GM18502 (cell line): ENCODE results near the gene HSPB6.
"Not testable (repeated sequence)": the region's sequence is repeated elsewhere in the genome, so short reads cannot be mapped to it uniquely, and the experiment has no call there.

Source experiments
- ATAC-seq: cut with Tn5 transposase; IDR thresholded peaks from one replicate; pipeline ENCODE4 v1.9.1; 2021; ENCODE audit warnings: mild to moderate bottlenecking; ENCODE audit not compliant: unreplicated experiment, poor library complexity

Gene HSPB6

GRCh38 chr19:35734273-35734672 is 22.6 kb downstream of the HSPB6 start:
- no peak for ATAC-seq

- ATAC-seq = no peak
These were observed 23.4 kb downstream of the HSPB6 start for GRCh38 chr19:35733180-35734125.

DNA sequence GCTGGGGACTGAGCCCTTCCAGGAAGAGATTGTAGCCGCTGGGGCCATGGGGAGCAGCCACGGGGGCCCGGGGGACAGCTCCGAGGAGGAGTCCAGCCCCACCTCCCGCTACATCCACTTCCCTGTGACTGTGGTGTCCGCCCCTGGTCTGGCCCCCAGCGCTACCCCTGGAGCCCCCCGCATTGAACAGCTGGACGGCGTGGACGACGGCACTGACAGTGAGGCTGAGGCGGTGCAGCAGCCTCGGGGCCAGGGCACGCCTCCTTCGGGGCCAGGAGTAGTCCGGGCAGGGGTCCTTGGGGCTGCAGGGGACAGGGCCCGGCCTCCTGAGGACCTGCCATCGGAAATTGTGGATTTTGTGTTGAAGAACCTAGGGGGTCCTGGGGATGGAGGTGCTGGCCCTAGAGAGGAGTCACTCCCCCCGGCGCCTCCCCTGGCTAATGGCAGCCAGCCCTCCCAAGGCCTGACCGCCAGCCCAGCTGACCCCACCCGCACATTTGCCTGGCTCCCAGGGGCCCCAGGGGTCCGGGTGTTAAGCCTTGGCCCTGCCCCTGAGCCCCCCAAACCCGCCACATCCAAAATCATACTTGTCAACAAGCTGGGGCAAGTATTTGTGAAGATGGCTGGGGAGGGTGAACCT is 24.2 kb downstream of the HSPB6 start:
- no peak for ATAC-seq

DNA sequence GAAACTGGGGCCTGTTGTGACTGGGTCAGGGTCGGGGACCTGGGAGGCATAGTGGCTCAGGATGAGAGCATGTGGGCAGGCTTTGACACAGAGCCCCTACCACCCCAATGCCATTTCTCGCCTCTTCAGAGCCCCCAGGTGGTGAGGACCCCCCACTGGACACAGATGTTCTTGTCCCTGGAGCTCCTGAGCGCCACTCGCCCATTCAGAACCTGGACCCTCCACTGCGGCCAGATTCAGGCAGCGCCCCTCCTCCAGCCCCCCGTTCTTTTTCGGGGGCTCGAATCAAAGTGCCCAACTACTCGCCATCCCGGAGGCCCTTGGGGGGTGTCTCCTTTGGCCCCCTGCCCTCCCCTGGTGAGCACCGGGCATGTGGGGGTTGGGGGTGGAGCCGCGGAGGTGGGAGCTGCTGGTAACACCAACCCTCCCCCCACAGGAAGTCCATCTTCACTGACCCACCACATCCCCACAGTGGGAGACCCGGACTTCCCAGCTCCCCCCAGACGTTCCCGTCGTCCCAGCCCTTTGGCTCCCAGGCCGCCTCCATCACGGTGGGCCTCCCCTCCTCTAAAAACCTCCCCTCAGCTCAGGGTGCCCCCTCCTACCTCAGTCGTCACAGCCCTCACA is 24.9 kb downstream of the HSPB6 start:
- no peak for ATAC-seq

DNA sequence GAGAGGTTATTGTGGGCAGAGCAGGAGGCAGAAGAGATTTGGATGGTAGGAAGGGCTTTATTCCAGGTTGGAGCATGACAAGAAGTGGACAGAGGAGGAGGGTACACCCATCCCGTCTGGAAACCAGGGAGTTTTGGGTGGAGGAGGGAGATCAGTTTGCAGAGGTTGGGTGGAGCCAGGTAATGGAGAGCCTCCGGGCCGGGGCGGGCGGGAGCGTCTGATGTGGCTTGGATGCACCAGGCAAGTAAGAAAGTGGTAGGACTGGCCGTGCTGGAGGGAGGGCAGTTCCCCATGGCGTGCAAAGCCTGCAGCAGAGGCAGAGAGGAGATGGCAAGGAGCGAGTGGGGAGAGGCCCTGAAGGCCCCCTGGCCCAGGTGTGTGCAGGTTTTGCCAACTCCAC is 25.5 kb downstream of the HSPB6 start:
- ATAC-seq = no peak

GRCh38 chr19:35730326-35730725 is 26.5 kb downstream of the HSPB6 start:
- ATAC-seq = no peak

DNA sequence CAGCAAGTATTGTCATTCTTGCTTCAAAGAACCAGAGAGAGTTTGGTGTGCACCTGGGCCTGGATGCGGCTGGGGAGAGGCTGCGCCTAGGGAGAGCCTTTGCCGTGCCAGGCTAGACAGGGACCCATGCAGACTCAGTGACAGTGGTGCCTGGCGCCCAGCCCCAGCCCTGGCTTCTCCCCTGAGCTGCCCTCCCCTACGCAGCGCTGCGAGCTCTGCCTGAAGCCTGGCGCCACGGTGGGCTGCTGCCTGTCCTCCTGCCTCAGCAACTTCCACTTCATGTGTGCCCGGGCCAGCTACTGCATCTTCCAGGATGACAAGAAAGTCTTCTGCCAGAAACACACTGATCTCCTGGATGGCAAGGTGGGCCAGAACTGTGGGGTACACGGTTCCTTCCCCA is 27.1 kb downstream of the HSPB6 start:
- no peak for ATAC-seq

DNA sequence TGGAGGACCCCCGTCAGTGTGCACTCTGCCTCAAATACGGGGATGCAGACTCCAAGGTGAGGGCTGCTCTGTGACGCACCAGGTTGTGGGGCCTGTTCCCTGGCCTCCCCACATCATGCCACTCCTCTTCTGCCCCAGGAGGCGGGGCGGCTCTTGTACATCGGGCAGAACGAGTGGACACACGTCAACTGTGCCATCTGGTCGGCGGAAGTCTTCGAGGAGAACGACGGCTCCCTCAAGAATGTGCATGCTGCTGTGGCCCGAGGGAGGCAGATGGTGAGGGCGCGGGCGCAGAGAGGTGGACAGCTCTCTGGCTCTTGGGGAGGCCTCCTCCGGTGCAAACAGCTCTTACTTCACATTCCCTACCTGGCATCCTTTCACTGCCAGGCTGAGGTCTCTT is 27.8 kb downstream of the HSPB6 start:
- ATAC-seq = no peak

GRCh38 chr19:35727956-35728706 is 28.7 kb downstream of the HSPB6 start:
- no peak for ATAC-seq

GRCh38 chr19:35727053-35727955 is 29.5 kb downstream of the HSPB6 start:
- ATAC-seq = no peak

- ATAC-seq = no peak
These were observed 31.5 kb downstream of the HSPB6 start for GRCh38 chr19:35725216-35725861.

DNA sequence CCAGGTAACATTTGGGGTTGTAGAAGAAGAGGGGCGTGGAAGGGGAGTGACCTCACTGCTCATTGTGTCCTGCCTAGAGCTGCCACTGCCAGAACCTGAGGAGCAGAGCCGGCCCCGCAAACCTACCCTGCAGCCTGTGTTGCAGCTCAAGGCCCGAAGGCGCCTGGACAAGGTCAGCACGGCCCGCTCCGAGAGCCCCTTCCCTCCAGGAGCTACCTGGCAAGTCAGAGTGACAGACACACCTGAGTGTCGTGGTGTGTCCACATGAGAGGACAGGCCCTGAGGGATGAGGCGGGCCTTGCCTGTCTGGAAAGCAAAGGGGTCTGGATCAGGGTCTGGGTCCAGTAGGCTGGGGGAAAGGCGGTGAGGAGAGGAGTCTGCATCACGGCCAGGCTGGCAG is 32.3 kb downstream of the HSPB6 start:
- ATAC-seq = no peak

GRCh38 chr19:35724132-35724531 is 32.7 kb downstream of the HSPB6 start:
- ATAC-seq = not testable (repeated sequence)

GRCh38 chr19:35723671-35724070 is 33.2 kb downstream of the HSPB6 start:
- ATAC-seq = no peak

- ATAC-seq = no peak
These were observed 33.9 kb downstream of the HSPB6 start for GRCh38 chr19:35722897-35723296.

DNA sequence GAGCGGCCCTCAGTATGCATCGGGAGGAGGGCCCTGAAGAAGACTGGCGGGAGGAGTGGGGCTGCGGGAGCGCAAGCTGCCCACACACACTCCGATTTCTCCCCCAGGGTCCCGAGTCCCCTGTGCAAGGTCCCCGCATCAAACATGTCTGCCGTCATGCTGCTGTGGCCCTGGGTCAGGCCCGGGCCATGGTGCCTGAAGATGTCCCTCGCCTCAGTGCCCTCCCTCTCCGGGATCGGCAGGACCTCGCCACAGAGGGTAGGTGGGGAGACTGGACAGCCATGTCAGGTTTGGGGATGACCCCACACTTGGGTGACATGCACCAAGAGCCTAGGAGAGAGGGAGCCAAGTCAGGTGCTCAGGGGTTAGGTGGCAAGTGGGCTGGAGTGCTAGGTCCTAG is 34.4 kb downstream of the HSPB6 start:
- no peak for ATAC-seq

GRCh38 chr19:35721374-35721773 is 35.5 kb downstream of the HSPB6 start:
- no peak for ATAC-seq

DNA sequence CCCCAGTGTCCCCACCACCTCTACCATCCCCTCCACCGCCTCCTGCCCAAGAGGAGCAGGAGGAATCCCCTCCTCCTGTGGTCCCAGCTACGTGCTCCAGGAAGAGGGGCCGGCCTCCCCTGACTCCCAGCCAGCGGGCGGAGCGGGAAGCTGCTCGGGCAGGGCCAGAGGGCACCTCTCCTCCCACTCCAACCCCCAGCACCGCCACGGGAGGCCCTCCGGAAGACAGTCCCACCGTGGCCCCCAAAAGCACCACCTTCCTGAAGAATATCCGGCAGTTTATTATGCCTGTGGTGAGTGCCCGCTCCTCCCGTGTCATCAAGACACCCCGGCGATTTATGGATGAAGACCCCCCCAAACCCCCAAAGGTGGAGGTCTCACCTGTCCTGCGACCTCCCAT is 36.2 kb downstream of the HSPB6 start:
- no peak for ATAC-seq

DNA sequence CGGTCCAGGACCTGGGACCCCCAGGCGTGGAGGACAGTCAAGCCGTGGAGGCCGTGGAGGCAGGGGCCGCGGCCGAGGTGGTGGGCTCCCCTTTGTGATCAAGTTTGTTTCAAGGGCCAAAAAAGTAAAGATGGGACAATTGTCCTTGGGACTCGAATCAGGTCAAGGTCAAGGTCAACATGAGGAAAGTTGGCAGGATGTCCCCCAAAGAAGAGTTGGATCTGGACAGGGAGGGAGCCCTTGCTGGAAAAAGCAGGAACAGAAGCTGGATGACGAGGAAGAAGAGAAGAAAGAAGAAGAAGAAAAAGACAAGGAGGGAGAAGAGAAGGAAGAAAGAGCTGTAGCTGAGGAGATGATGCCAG is 36.7 kb downstream of the HSPB6 start:
- no peak for ATAC-seq
